OCI-LY3 (cell line): ENCODE measurements around the gene FMNL2.

Source experiments
- CTCF ChIP-seq: fragments of 200-600, 300-600 bp; sonication (generic); IDR thresholded peaks from 2 replicates; pipeline ENCODE4 v1.5.1; 2014; ENCODE audit warnings: antibody characterized with exemption, low read length, low read depth
- EZH2phosphoT487 ChIP-seq: fragments of 200-600 bp; shearing (Covaris generic); IDR thresholded peaks from 2 replicates; pipeline ENCODE4 v1.6.1; 2018; ENCODE audit warnings: antibody characterized with exemption, mixed run types, low read depth

GRCh38 chr2:152336119-152336853 is 1.3 kb downstream of the FMNL2 start:
- no peak for TF ChIP-seq CTCF
- TF ChIP-seq EZH2phosphoT487: no peak
